NB4 (cell line): ENCODE data around the gene PEF1.

Experiments used
- POLR2A ChIP-seq: IDR thresholded peaks from 2 replicates; pipeline ENCODE4 v1.6.1; 2011; ENCODE audit warnings: mild to moderate bottlenecking; ENCODE audit not compliant: insufficient read length; ENCODE audit errors: extremely low read depth
- TF ChIP-seq, protein P1 (sequence below): IDR thresholded peaks from 2 replicates; pipeline ENCODE4 v1.6.1; 2011; ENCODE audit warnings: low read depth, low read length
- TF ChIP-seq, protein P2 (sequence below): IDR thresholded peaks from one replicate; pipeline ENCODE4 v1.5.1; 2012; ENCODE audit warnings: low read depth, low read length

DNA sequence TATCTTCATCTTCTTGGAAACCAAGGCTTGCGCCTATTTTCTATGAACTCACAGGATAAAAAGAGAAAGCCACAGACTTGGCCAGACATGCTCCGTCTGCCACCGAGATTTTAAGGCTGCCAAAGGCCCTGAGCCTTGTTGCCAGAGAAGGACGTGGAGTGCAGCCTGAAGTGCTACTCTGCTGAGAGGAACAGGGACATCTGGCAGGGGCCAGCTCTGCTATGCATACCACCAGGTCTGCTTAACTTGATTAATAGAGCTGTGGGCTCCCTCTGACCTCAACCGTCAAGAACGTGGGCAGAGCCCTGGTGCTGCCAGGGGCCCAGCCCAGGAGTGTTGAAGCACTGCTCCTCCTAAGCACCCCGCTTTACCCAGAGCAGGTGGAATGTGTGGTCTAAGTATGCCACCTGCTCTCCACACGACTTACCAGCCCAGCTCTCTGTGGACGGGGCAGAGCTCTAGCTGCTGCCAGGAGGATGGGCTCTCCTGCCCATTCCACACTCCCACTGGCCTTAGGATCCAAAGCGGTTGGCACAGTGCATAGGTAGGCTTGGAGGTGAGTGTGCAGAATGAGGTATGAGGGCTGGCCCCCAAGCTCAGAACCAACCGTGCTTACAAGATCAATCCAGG lies 16.6 kb downstream of the PEF1 start:
- TF ChIP-seq, protein P1, sequence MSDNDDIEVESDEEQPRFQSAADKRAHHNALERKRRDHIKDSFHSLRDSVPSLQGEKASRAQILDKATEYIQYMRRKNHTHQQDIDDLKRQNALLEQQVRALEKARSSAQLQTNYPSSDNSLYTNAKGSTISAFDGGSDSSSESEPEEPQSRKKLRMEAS, result no peak
- TF ChIP-seq, protein P2, sequence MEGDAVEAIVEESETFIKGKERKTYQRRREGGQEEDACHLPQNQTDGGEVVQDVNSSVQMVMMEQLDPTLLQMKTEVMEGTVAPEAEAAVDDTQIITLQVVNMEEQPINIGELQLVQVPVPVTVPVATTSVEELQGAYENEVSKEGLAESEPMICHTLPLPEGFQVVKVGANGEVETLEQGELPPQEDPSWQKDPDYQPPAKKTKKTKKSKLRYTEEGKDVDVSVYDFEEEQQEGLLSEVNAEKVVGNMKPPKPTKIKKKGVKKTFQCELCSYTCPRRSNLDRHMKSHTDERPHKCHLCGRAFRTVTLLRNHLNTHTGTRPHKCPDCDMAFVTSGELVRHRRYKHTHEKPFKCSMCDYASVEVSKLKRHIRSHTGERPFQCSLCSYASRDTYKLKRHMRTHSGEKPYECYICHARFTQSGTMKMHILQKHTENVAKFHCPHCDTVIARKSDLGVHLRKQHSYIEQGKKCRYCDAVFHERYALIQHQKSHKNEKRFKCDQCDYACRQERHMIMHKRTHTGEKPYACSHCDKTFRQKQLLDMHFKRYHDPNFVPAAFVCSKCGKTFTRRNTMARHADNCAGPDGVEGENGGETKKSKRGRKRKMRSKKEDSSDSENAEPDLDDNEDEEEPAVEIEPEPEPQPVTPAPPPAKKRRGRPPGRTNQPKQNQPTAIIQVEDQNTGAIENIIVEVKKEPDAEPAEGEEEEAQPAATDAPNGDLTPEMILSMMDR, result no peak
- TF ChIP-seq POLR2A, result no peak
